GM18867 (cell line): ENCODE measurements around the gene KCTD21.

Experiments used
- ATAC-seq: cut with Tn5 transposase; IDR thresholded peaks from one replicate; pipeline ENCODE4 v1.9.1; 2021; ENCODE audit warnings: mild to moderate bottlenecking, moderate library complexity; ENCODE audit not compliant: unreplicated experiment

The KCTD21 gene

GRCh38 chr11:78202733-78203167, 14.3 kb upstream of the KCTD21 start:
- ATAC-seq: no peak

GRCh38 chr11:78201096-78201818, 12.8 kb upstream of the KCTD21 start:
- no peak for ATAC-seq

- no peak for ATAC-seq
Observed at GRCh38 chr11:78200553-78200952, 12.1 kb upstream of the KCTD21 start.

GRCh38 chr11:78200061-78200460, 11.6 kb upstream of the KCTD21 start:
- ATAC-seq: no peak

- ATAC-seq: no peak
Observed at GRCh38 chr11:78199653-78200015, 11.2 kb upstream of the KCTD21 start.

GRCh38 chr11:78199015-78199652, 10.7 kb upstream of the KCTD21 start:
- no peak for ATAC-seq

GRCh38 chr11:78197816-78198215, 9.4 kb upstream of the KCTD21 start:
- no peak for ATAC-seq

- no peak for ATAC-seq
Observed at GRCh38 chr11:78196661-78197091, 8.2 kb upstream of the KCTD21 start.

- ATAC-seq: no peak
Observed at GRCh38 chr11:78195917-78196560, 7.6 kb upstream of the KCTD21 start.

- no peak for ATAC-seq
Observed at GRCh38 chr11:78194490-78194889, 6.1 kb upstream of the KCTD21 start.

- no peak for ATAC-seq
Observed at GRCh38 chr11:78193806-78194205, 5.4 kb upstream of the KCTD21 start.

GRCh38 chr11:78192911-78193351, 4.5 kb upstream of the KCTD21 start:
- no peak for ATAC-seq

- no peak for ATAC-seq
Observed at GRCh38 chr11:78192223-78192719, 3.8 kb upstream of the KCTD21 start.

- no peak for ATAC-seq
Observed at GRCh38 chr11:78190871-78191538, 2.6 kb upstream of the KCTD21 start.

- ATAC-seq: no peak
Observed at GRCh38 chr11:78190374-78190773, 1.9 kb upstream of the KCTD21 start.

- no peak for ATAC-seq
Observed at GRCh38 chr11:78189851-78190250, 1.4 kb upstream of the KCTD21 start.

GRCh38 chr11:78189174-78189724, 823 bp upstream of the KCTD21 start:
- ATAC-seq: no peak

GRCh38 chr11:78187366-78188285, 800 bp downstream of the KCTD21 start:
- ATAC-seq: peak; percentile 28

GRCh38 chr11:78181185-78181584, 7.2 kb downstream of the KCTD21 start:
- ATAC-seq: no peak

GRCh38 chr11:78180751-78181150, 7.7 kb downstream of the KCTD21 start:
- ATAC-seq: no peak
